Neural cell (in vitro differentiated cells): ENCODE data around the gene PXK.

ENCODE experiments used
- CTCF ChIP-seq: fragments of 450-650 bp; IDR thresholded peaks from 2 replicates; pipeline ENCODE4 v1.5.1; 2014; ENCODE audit warnings: antibody characterized with exemption, mild to moderate bottlenecking, moderate library complexity; ENCODE audit not compliant: poor library complexity, severe bottlenecking
- EP300 ChIP-seq: fragments of 450-650 bp; conservative IDR thresholded peaks from 2 replicates; pipeline ENCODE4 v1.6.1; 2014; ENCODE audit warnings: antibody characterized with exemption, mild to moderate bottlenecking, moderate library complexity; ENCODE audit not compliant: poor library complexity, severe bottlenecking
- EZH2 ChIP-seq: fragments of 200-600, 300-800 bp; shearing (Covaris generic), sonication (generic); IDR thresholded peaks from 2 replicates; pipeline ENCODE4 v1.6.1; 2014; ENCODE audit warnings: antibody characterized with exemption, low read length, borderline replicate concordance, mild to moderate bottlenecking; ENCODE audit not compliant: insufficient read depth, poor library complexity, severe bottlenecking
- POLR2AphosphoS5 ChIP-seq: IDR thresholded peaks from 2 replicates; pipeline ENCODE4 v1.6.1; 2012
- TF ChIP-seq, protein P1 (sequence below): IDR thresholded peaks from 2 replicates; pipeline ENCODE4 v1.6.1; 2012; ENCODE audit warnings: borderline replicate concordance

GRCh38 chr3:58473275-58473674, 140.6 kb downstream of the PXK start:
- no peak for TF ChIP-seq CTCF
- TF ChIP-seq POLR2AphosphoS5 = no peak
- TF ChIP-seq, protein P1, sequence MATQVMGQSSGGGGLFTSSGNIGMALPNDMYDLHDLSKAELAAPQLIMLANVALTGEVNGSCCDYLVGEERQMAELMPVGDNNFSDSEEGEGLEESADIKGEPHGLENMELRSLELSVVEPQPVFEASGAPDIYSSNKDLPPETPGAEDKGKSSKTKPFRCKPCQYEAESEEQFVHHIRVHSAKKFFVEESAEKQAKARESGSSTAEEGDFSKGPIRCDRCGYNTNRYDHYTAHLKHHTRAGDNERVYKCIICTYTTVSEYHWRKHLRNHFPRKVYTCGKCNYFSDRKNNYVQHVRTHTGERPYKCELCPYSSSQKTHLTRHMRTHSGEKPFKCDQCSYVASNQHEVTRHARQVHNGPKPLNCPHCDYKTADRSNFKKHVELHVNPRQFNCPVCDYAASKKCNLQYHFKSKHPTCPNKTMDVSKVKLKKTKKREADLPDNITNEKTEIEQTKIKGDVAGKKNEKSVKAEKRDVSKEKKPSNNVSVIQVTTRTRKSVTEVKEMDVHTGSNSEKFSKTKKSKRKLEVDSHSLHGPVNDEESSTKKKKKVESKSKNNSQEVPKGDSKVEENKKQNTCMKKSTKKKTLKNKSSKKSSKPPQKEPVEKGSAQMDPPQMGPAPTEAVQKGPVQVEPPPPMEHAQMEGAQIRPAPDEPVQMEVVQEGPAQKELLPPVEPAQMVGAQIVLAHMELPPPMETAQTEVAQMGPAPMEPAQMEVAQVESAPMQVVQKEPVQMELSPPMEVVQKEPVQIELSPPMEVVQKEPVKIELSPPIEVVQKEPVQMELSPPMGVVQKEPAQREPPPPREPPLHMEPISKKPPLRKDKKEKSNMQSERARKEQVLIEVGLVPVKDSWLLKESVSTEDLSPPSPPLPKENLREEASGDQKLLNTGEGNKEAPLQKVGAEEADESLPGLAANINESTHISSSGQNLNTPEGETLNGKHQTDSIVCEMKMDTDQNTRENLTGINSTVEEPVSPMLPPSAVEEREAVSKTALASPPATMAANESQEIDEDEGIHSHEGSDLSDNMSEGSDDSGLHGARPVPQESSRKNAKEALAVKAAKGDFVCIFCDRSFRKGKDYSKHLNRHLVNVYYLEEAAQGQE = no peak
- TF ChIP-seq EP300 = no peak
- TF ChIP-seq EZH2 = no peak
